ENCODE measurements around the gene CPT2. TPM values are rescaled to one million over a fixed set of nuclear protein-coding genes. Genes with fewer than 3 reads are reported as not detected.

Gene CPT2
- total RNA-seq: 15.1 to 16.6 TPM (median 15.5 TPM) in 3 replicates

DNA sequence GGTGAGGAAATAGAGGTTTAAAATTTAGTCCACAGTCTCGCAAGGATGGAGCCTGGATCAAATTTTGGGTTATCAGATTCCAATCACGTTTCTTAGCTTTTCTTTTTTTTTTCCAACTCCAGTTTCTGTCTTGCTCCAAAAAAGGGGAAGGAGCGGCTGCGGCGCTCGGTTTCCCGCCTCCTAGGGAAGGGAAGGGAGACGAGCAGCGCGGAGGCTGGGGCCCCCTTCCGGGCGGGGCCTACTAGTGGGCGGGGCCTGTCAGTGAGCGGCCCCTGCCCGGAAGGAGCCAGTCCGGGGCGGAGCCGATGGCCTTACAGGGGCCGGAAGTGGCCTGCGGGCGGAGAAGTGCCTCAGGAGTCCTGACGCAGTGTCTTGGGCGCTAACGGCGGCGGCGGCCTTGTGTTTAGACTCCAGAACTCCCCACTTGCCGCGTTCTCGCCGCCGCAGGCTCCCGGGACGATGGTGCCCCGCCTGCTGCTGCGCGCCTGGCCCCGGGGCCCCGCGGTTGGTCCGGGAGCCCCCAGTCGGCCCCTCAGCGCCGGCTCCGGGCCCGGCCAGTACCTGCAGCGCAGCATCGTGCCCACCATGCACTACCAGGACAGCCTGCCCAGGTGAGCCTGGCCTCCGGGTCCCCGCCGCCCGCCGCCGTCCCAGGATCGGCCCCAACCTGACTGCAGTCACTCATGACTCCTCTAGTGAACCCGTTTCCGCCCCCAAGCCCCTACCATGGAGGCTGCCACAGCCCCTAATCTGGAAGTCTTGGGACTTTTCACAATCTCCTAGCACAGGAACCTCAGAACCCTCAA lies at the start of gene CPT2:
TSS of gene CPT2 (plus strand) at position 340 of the 806 bp plus-strand sequence. CDS start at position 460, 120 bp downstream.
- Mint-ChIP-seq H3K36me3 (peaks cover 4% of the 10 kb centered on the region), H3K27ac (peak within 1 kb of the TSS; percentile 94), H3K9me3 (no peaks in the 10 kb centered on the region), H3K4me1 (peaks cover 23% of the 10 kb centered on the region), H3K4me3 (peak within 1 kb of the TSS; percentile 83), H3K27me3 (ENCODE audit: low read depth) (no peaks in the 10 kb centered on the region)
- TF ChIP-seq, protein P1, sequence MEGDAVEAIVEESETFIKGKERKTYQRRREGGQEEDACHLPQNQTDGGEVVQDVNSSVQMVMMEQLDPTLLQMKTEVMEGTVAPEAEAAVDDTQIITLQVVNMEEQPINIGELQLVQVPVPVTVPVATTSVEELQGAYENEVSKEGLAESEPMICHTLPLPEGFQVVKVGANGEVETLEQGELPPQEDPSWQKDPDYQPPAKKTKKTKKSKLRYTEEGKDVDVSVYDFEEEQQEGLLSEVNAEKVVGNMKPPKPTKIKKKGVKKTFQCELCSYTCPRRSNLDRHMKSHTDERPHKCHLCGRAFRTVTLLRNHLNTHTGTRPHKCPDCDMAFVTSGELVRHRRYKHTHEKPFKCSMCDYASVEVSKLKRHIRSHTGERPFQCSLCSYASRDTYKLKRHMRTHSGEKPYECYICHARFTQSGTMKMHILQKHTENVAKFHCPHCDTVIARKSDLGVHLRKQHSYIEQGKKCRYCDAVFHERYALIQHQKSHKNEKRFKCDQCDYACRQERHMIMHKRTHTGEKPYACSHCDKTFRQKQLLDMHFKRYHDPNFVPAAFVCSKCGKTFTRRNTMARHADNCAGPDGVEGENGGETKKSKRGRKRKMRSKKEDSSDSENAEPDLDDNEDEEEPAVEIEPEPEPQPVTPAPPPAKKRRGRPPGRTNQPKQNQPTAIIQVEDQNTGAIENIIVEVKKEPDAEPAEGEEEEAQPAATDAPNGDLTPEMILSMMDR (IDR thresholded peaks at IDR 0.05; ENCODE audit: unreplicated experiment): no peak
- peak; percentile 86 for DNase-seq (ENCODE audit: low spot score in 2 of 2, unreplicated experiment in 2 of 2)

GRCh38 chr1:53147174-53147573 lies 49.5 kb upstream of the CPT2 start:
- Mint-ChIP-seq H3K27me3 (ENCODE audit: low read depth) (no peaks in the 10 kb centered on the region), H3K4me1 (peaks cover 24% of the 10 kb centered on the region), H3K4me3 (no peak overlapping the region), H3K36me3 (no peaks in the 10 kb centered on the region), H3K9me3 (no peaks in the 10 kb centered on the region), H3K27ac (peak overlapping the region; percentile 94)
- TF ChIP-seq, protein P1 (IDR thresholded peaks at IDR 0.05; ENCODE audit: unreplicated experiment): no peak
- DNase-seq (ENCODE audit: low spot score in 2 of 2, unreplicated experiment in 2 of 2): no peak

DNA sequence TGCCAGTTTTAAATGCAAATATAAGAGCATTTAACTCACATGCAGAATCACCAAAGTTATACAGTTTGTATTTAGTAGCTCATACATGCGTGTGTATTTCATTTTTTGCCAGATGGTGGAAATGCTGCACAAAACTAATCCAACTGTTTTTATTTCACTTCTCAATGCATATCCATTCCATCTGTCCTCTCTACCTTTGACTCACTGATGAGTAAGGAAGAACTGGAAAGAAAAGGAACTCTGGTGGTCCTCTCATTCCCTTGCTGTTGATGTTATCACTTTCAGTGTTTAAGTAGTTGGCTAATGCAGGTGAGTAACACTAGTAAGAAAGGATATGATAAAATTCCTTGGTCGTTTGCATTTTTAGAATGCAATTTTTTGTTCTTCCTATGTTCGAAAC lies 48.5 kb upstream of the CPT2 start:
- no peaks in the 10 kb centered on the region for H3K9me3 Mint-ChIP-seq
- TF ChIP-seq, protein P1 (IDR thresholded peaks at IDR 0.05; ENCODE audit: unreplicated experiment): no peak
- peaks cover 24% of the 10 kb centered on the region for H3K4me1 Mint-ChIP-seq
- no peaks in the 10 kb centered on the region for H3K36me3 Mint-ChIP-seq
- H3K27ac Mint-ChIP-seq: peak overlapping the region; percentile 9
- no peak for DNase-seq (ENCODE audit: low spot score in 2 of 2, unreplicated experiment in 2 of 2)
- H3K27me3 Mint-ChIP-seq (ENCODE audit: low read depth): no peaks in the 10 kb centered on the region
- no peak overlapping the region for H3K4me3 Mint-ChIP-seq

DNA sequence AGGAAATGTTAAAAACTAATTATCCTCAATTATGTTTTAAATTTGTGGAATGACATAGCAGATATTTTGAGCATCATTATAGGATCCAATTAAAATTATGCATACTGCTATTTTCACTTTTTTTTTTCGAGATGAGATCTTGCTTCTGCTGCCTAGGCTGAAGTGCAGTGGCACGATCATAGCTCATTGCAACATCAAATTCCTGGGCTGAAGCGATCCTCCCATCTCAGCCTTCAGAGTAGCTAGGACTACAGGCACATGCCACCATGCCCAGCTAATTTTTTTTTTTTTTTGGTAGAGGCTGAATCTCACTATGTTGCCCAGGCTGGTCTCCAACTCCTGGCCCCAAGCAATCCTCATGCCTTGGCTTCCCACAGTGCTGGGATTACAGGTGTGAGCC lies 42.9 kb upstream of the CPT2 start:
- Mint-ChIP-seq H3K4me1 (no peaks in the 10 kb centered on the region), H3K4me3 (no peak overlapping the region), H3K36me3 (no peaks in the 10 kb centered on the region), H3K9me3 (no peaks in the 10 kb centered on the region), H3K27me3 (ENCODE audit: low read depth) (no peaks in the 10 kb centered on the region), H3K27ac (no peak overlapping the region)
- no peak for DNase-seq (ENCODE audit: low spot score in 2 of 2, unreplicated experiment in 2 of 2)
- TF ChIP-seq, protein P1 (IDR thresholded peaks at IDR 0.05; ENCODE audit: unreplicated experiment): no peak

GRCh38 chr1:53154859-53155438 lies 41.7 kb upstream of the CPT2 start:
- no peaks in the 10 kb centered on the region for H3K4me1 Mint-ChIP-seq
- H3K4me3 Mint-ChIP-seq: no peak overlapping the region

More at GRCh38 chr1:53154859-53155438, 41.7 kb upstream of the CPT2 start:
- no peak for DNase-seq (ENCODE audit: low spot score in 2 of 2, unreplicated experiment in 2 of 2)
- no peaks in the 10 kb centered on the region for H3K27me3 Mint-ChIP-seq (ENCODE audit: low read depth)
- TF ChIP-seq, protein P1 (IDR thresholded peaks at IDR 0.05; ENCODE audit: unreplicated experiment): no peak
- no peak overlapping the region for H3K27ac Mint-ChIP-seq
- no peaks in the 10 kb centered on the region for H3K36me3 Mint-ChIP-seq
- no peaks in the 10 kb centered on the region for H3K9me3 Mint-ChIP-seq
